H9 (cell line): ENCODE measurements around the gene PDE2A. TPM values are rescaled to one million over a fixed set of nuclear protein-coding genes. Genes with fewer than 3 reads are reported as not detected.

ENCODE experiments used
- DNase-seq: peaks from one replicate; pipeline ENCODE4 v3.0.0-alpha.2; 2017
- H2AFZ ChIP-seq: one replicate; pipeline ENCODE4 v1.6.1; 2013; ENCODE audit warnings: mild to moderate bottlenecking, low read length, control low read depth, moderate library complexity
- H2AK5ac ChIP-seq: 2 replicates; pipeline ENCODE4 v1.6.1; 2013; ENCODE audit warnings: low read length, control low read depth, mixed read lengths; ENCODE audit not compliant: insufficient read length
- H2BK120ac ChIP-seq: one replicate; pipeline ENCODE4 v1.6.1; 2013; ENCODE audit warnings: low read depth, mild to moderate bottlenecking, low read length, control low read depth, inconsistent platforms; ENCODE audit not compliant: poor library complexity, severe bottlenecking
- H2BK12ac ChIP-seq: 2 replicates; pipeline ENCODE4 v1.6.1; 2013; ENCODE audit warnings: low read length, control low read depth, mixed read lengths, low read depth; ENCODE audit not compliant: insufficient read length
- H2BK15ac ChIP-seq: 2 replicates; pipeline ENCODE4 v1.6.1; 2013; ENCODE audit warnings: low read depth, low read length, control low read depth
- H2BK20ac ChIP-seq: one replicate; pipeline ENCODE4 v1.6.1; 2013; ENCODE audit warnings: low read depth, mild to moderate bottlenecking, low read length, control low read depth, inconsistent platforms; ENCODE audit not compliant: poor library complexity, severe bottlenecking
- H2BK5ac ChIP-seq: 2 replicates; pipeline ENCODE4 v1.6.1; 2013; ENCODE audit warnings: low read length, control low read depth, mixed read lengths; ENCODE audit not compliant: insufficient read length
- H3K14ac ChIP-seq: 2 replicates; pipeline ENCODE4 v1.6.1; 2013; ENCODE audit warnings: low read length, control low read depth; ENCODE audit not compliant: insufficient read depth
- H3K18ac ChIP-seq: 2 replicates; pipeline ENCODE4 v1.6.1; 2013; ENCODE audit warnings: low read depth, mild to moderate bottlenecking, mixed read lengths, low read length, control low read depth; ENCODE audit not compliant: insufficient read length
- H3K23ac ChIP-seq: 2 replicates; pipeline ENCODE4 v1.6.1; 2013; ENCODE audit warnings: low read length, control low read depth, mixed read lengths, low read depth; ENCODE audit not compliant: insufficient read length
- H3K23me2 ChIP-seq: 2 replicates; pipeline ENCODE4 v1.6.1; 2013; ENCODE audit warnings: low read depth, mild to moderate bottlenecking, mixed read lengths, low read length, control low read depth; ENCODE audit not compliant: insufficient read length, poor library complexity, severe bottlenecking
- H3K27ac ChIP-seq: 2 replicates; pipeline ENCODE4 v1.5.1; 2013; ENCODE audit warnings: low read length, control low read depth, mixed read lengths, low read depth; ENCODE audit not compliant: insufficient read length
- H3K27me3 ChIP-seq: 2 replicates; pipeline ENCODE4 v1.6.1; 2013; ENCODE audit warnings: low read length, control low read depth, inconsistent platforms; ENCODE audit not compliant: insufficient read depth
- H3K4ac ChIP-seq: 2 replicates; pipeline ENCODE4 v1.6.1; 2013; ENCODE audit warnings: low read depth, mild to moderate bottlenecking, control low read depth, inconsistent platforms, low read length, moderate library complexity
- H3K4me1 ChIP-seq: 2 replicates; pipeline ENCODE4 v1.6.1; 2013; ENCODE audit warnings: low read length, control low read depth, inconsistent platforms; ENCODE audit not compliant: insufficient read depth
- H3K4me2 ChIP-seq: 2 replicates; pipeline ENCODE4 v1.6.1; 2013; ENCODE audit warnings: low read length, control low read depth, mixed read lengths; ENCODE audit not compliant: insufficient read length, insufficient read depth
- H3K56ac ChIP-seq: 2 replicates; pipeline ENCODE4 v1.6.1; 2013; ENCODE audit warnings: low read depth, mild to moderate bottlenecking, mixed read lengths, low read length, control low read depth; ENCODE audit not compliant: insufficient read length
- H3K79me1 ChIP-seq: 2 replicates; pipeline ENCODE4 v1.6.1; 2013; ENCODE audit warnings: low read depth, mild to moderate bottlenecking, moderate library complexity, low read length, control low read depth, inconsistent platforms; ENCODE audit not compliant: insufficient read depth, poor library complexity, severe bottlenecking
- H3K79me2 ChIP-seq: 2 replicates; pipeline ENCODE4 v1.6.1; 2013; ENCODE audit warnings: low read length, control low read depth, inconsistent platforms; ENCODE audit not compliant: insufficient read depth
- H3K9ac ChIP-seq: 2 replicates; pipeline ENCODE4 v1.6.1; 2013; ENCODE audit warnings: low read length, control low read depth, mixed read lengths; ENCODE audit not compliant: insufficient read length; ENCODE audit errors: extremely low read depth
- H3K9me3 ChIP-seq: one replicate; pipeline ENCODE4 v1.6.1; 2013; ENCODE audit warnings: low read depth, low read length, inconsistent platforms; ENCODE audit not compliant: control insufficient read depth
- H3T11ph ChIP-seq: one replicate; pipeline ENCODE4 v1.6.1; 2013; ENCODE audit warnings: mild to moderate bottlenecking, low read length, control low read depth, inconsistent platforms
- H4K20me1 ChIP-seq: one replicate; pipeline ENCODE4 v1.6.1; 2013; ENCODE audit not compliant: control insufficient read depth, insufficient read length, insufficient read depth
- H4K5ac ChIP-seq: 2 replicates; pipeline ENCODE4 v1.6.1; 2013; ENCODE audit warnings: low read depth, mild to moderate bottlenecking, mixed read lengths, low read length, control low read depth; ENCODE audit not compliant: insufficient read length
- H4K8ac ChIP-seq: replicated peaks from 2 replicates; pipeline ENCODE4 v1.6.1; 2013; ENCODE audit warnings: low read length, control low read depth, mixed read lengths, low read depth; ENCODE audit not compliant: insufficient read length
- H4K91ac ChIP-seq: 2 replicates; pipeline ENCODE4 v1.6.1; 2013; ENCODE audit warnings: low read depth, mild to moderate bottlenecking, moderate library complexity, mixed read lengths, low read length, control low read depth; ENCODE audit not compliant: insufficient read length
- H3K27ac Mint-ChIP-seq, 3 experiments: 2 replicates in 2 of 3; 3 replicates in 1 of 3; pipeline ENCODE4 v1.8.0; 2020 to 2021; ENCODE audit warnings: mixed read lengths in 3 of 3, mild to moderate bottlenecking in 1 of 3, moderate library complexity in 1 of 3
- H3K27me3 Mint-ChIP-seq: 2 replicates; pipeline ENCODE4 v1.8.0; 2021; ENCODE audit warnings: low read depth, mild to moderate bottlenecking, moderate library complexity, mixed read lengths
- H3K36me3 Mint-ChIP-seq, 3 experiments: 2 replicates in 2 of 3; 3 replicates in 1 of 3; pipeline ENCODE4 v1.8.0; 2020 to 2021; ENCODE audit warnings: low read depth in 3 of 3, mixed read lengths in 3 of 3; ENCODE audit not compliant: insufficient read depth in 1 of 3
- H3K4me1 Mint-ChIP-seq, 2 experiments: 2 replicates each; pipeline ENCODE4 v1.8.0; 2020; ENCODE audit warnings: mixed read lengths in 2 of 2
- H3K4me3 Mint-ChIP-seq, 2 experiments: 2 replicates in 1 of 2; 3 replicates in 1 of 2; pipeline ENCODE4 v1.8.0; 2020 to 2021; ENCODE audit warnings: mild to moderate bottlenecking in 2 of 2, mixed read lengths in 2 of 2, moderate library complexity in 1 of 2
- H3K9me3 Mint-ChIP-seq, 2 experiments: 2 replicates in 1 of 2; 3 replicates in 1 of 2; pipeline ENCODE4 v1.8.0; 2020; ENCODE audit warnings: mild to moderate bottlenecking in 2 of 2, mixed read lengths in 2 of 2, moderate library complexity in 1 of 2
- CTCF ChIP-seq: fragments of 200-600 bp; sonication (generic); conservative IDR thresholded peaks from 3 replicates; pipeline ENCODE4 v1.8.0; 2021; ENCODE audit warnings: antibody characterized with exemption, mild to moderate bottlenecking
- WGBS: extraction: QIAGEN DNeasy Blood & Tissue Kit; methylation state at CpG from one replicate; pipeline ENCODE4 v1.1.7; 2013; ENCODE audit warnings: missing lambda C conversion rate, low lambda C conversion rate, mixed read lengths; ENCODE audit not compliant: insufficient read length; ENCODE audit errors: extremely low coverage; 5-methylcytosine and 5-hydroxymethylcytosine counted together
- total RNA-seq: library from RNA; stranded (reverse); gene quantifications from 2 replicates; pipeline ENCODE4 v1.2.1, GENCODE V29; 2021

PDE2A gene
- total RNA-seq, 1 experiment from 2014 or later = 3.4 TPM

GRCh38 chr11:72629266-72629665 is 45.0 kb downstream of the PDE2A start:
- Histone ChIP-seq H3K14ac (no peak overlapping the region), H2BK5ac (no peak overlapping the region), H2BK20ac (no peak overlapping the region), H3K9me3 (no peaks in the 10 kb centered on the region), H4K20me1 (no peaks in the 10 kb centered on the region), H3K27ac (no peak overlapping the region), H3K4ac (no peak overlapping the region), H2BK15ac (no peak overlapping the region), H3T11ph (no peak overlapping the region), H3K4me1 (no peaks in the 10 kb centered on the region), H2AK5ac (no peak overlapping the region), H3K23me2 (no peaks in the 10 kb centered on the region), H2BK12ac (no peak overlapping the region), H4K8ac (no peak overlapping the region), H4K5ac (no peak overlapping the region), H3K23ac (no peak overlapping the region), H3K27me3 (no peaks in the 10 kb centered on the region), H2AFZ (no peak overlapping the region), H2BK120ac (no peak overlapping the region), H4K91ac (no peak overlapping the region), H3K9ac (no peak overlapping the region), H3K79me2 (no peaks in the 10 kb centered on the region), H3K56ac (no peak overlapping the region), H3K4me2 (no peak overlapping the region), H3K18ac (no peak overlapping the region), H3K79me1 (no peaks in the 10 kb centered on the region)
- Mint-ChIP-seq H3K4me1 (peaks cover 5 to 31% of the 10 kb centered on the region in 2 experiments), H3K4me3 (no peak overlapping the region), H3K27me3 (peaks cover 17% of the 10 kb centered on the region), H3K36me3 (peaks cover 0 to 1% (median 0%) of the 10 kb centered on the region in 3 experiments; a peak in 1 of 7 replicates), H3K27ac (no peak overlapping the region), H3K9me3 (0 out of 5 replicates have a peak, but pooled peaks cover 0 to 2% of the 10 kb centered on the region in 2 experiments)
- no peak for DNase-seq
- TF ChIP-seq CTCF = no peak
- WGBS = no CpG with 5 or more reads among the region's 5 CpGs
